Myocyte (in vitro differentiated cells): ENCODE data around the gene VAV2. TPM values are rescaled to one million over a fixed set of nuclear protein-coding genes. Genes with fewer than 3 reads are reported as not detected.
"Not testable (repeated sequence)": the region's sequence is repeated elsewhere in the genome, so short reads cannot be mapped to it uniquely, and the experiment has no call there.

Experiments
- DNase-seq: peaks from one replicate; pipeline ENCODE4 v3.0.0-alpha.2; 2012; ENCODE audit warnings: low read depth
- total RNA-seq: library from RNA; depleted of rRNA; stranded (reverse); fragments of >200 nt; gene quantifications from 2 replicates; pipeline ENCODE4 v1.2.3, GENCODE V29; 2014

Gene VAV2
- total RNA-seq, 1 donor from 2014 or later: 10.4 TPM

GRCh38 chr9:133971981-133972941 is 19.9 kb downstream of the VAV2 start:
- DNase-seq: no peak

- peak; percentile 73 for DNase-seq
Measured at GRCh38 chr9:133971121-133971951, 20.8 kb downstream of the VAV2 start.

GRCh38 chr9:133970581-133971058 is 21.5 kb downstream of the VAV2 start:
- no peak for DNase-seq

- DNase-seq: no peak
Measured at GRCh38 chr9:133969681-133970580, 22.2 kb downstream of the VAV2 start.

- DNase-seq: no peak
Measured at GRCh38 chr9:133968966-133969617, 23.0 kb downstream of the VAV2 start.

GRCh38 chr9:133968428-133968827 is 23.7 kb downstream of the VAV2 start:
- no peak for DNase-seq

- DNase-seq: peak; percentile 42
Measured at GRCh38 chr9:133967024-133967741, 24.9 kb downstream of the VAV2 start.

- DNase-seq: no peak
Measured at GRCh38 chr9:133964463-133964862, 27.7 kb downstream of the VAV2 start.

- no peak for DNase-seq
Measured at GRCh38 chr9:133963166-133963565, 29.0 kb downstream of the VAV2 start.

- no peak for DNase-seq
Measured at GRCh38 chr9:133962341-133962740, 29.8 kb downstream of the VAV2 start.

- DNase-seq: no peak
Measured at GRCh38 chr9:133961226-133962165, 30.6 kb downstream of the VAV2 start.

- DNase-seq: no peak
Measured at GRCh38 chr9:133960568-133961129, 31.5 kb downstream of the VAV2 start.

- DNase-seq: no peak
Measured at GRCh38 chr9:133959966-133960567, 32.1 kb downstream of the VAV2 start.

- DNase-seq: no peak
Measured at GRCh38 chr9:133959171-133959570, 33.0 kb downstream of the VAV2 start.

- no peak for DNase-seq
Measured at GRCh38 chr9:133958756-133959155, 33.4 kb downstream of the VAV2 start.

- DNase-seq: not testable (repeated sequence)
Measured at GRCh38 chr9:133957772-133958171, 34.4 kb downstream of the VAV2 start.

- DNase-seq: no peak
Measured at GRCh38 chr9:133957328-133957727, 34.8 kb downstream of the VAV2 start.
